ENCODE data around the gene PDZD4. TPM values are rescaled to one million over a fixed set of nuclear protein-coding genes. Genes with fewer than 3 reads are reported as not detected.
A peak's percentile ranks its signal among the peaks of the same experiment; 100 is the strongest.

The PDZD4 gene
- polyA plus RNA-seq, 3 donors: 0.11 TPM; not detected in 2

GRCh38 chrX:153828723-153829548, 1.4 kb downstream of the PDZD4 start:
- no peak for DNase-seq
- H3K36me3 Mint-ChIP-seq: no peaks in the 10 kb centered on the region
- no peaks in the 10 kb centered on the region for H3K4me1 ChIP-seq (ENCODE audit: control insufficient read depth in 1 of 2, insufficient read depth in 2 of 2, low read length in 2 of 2)
- H3K27ac Mint-ChIP-seq: no peak overlapping the region
- intact Hi-C loops (cut with micrococcal nuclease): no loop called here
- 8% methylated on average over 20 of the region's 50 CpGs for WGBS (ENCODE audit: insufficient coverage)
- peaks cover 0 to 21% of the 10 kb centered on the region in 2 donors for H3K9me3 ChIP-seq (replicated peaks in 1 of 2; ENCODE audit: control insufficient read depth in 1 of 2, insufficient read depth in 1 of 2, low read length in 2 of 2)
- peaks cover 1% of the 10 kb centered on the region for H3K4me1 Mint-ChIP-seq
- no peaks in the 10 kb centered on the region for H3K79me2 ChIP-seq (ENCODE audit: insufficient read depth, low read length)
- no peak overlapping the region for H3K9ac ChIP-seq (ENCODE audit: insufficient read depth, low read length, poor library complexity, severe bottlenecking)
- H3K9me3 Mint-ChIP-seq: peaks cover 0 to 26% (median 20%) of the 10 kb centered on the region in 7 donors
- no peak overlapping the region for H3K4me2 ChIP-seq (replicated peaks; ENCODE audit: extremely low read depth, low read length, poor library complexity, severe bottlenecking)
- no peaks in the 10 kb centered on the region for H3K36me3 ChIP-seq (replicated peaks in 1 of 2; ENCODE audit: control insufficient read depth in 1 of 2, insufficient read depth in 2 of 2, low read length in 2 of 2)
- H3K27me3 ChIP-seq (ENCODE audit: control insufficient read depth in 2 of 2, insufficient read depth in 2 of 2, low read length in 2 of 2): peaks cover 43 to 77% of the 10 kb centered on the region in 2 donors
- H4K20me1 ChIP-seq (ENCODE audit: insufficient read depth, low read length): no peaks in the 10 kb centered on the region
- H3K4me3 Mint-ChIP-seq: peak overlapping the region in 1 of 2 donors; percentile 59
- no peak overlapping the region for H3K27ac ChIP-seq (ENCODE audit: low read depth in 1 of 2, low read length in 2 of 2)
- peaks cover 54 to 85% (median 81%) of the 10 kb centered on the region in 3 donors for H3K27me3 Mint-ChIP-seq (ENCODE audit: low read depth in 3 of 3)
- no peak overlapping the region for H3K4me3 ChIP-seq (replicated peaks in 1 of 3; ENCODE audit: low read depth in 2 of 3, low read length in 3 of 3)
- no peak overlapping the region for H2AFZ ChIP-seq (ENCODE audit: insufficient read depth, low read depth, low read length, poor library complexity, severe bottlenecking)
- TF ChIP-seq CTCF (IDR thresholded peaks at IDR 0.05): no peak

- Histone ChIP-seq H3K9me3 (replicated peaks in 1 of 2; ENCODE audit: control insufficient read depth in 1 of 2, insufficient read depth in 1 of 2, low read length in 2 of 2) (peaks cover 0 to 21% of the 10 kb centered on the region in 2 donors), H3K27ac (ENCODE audit: low read depth in 1 of 2, low read length in 2 of 2) (no peak overlapping the region), H3K36me3 (replicated peaks in 1 of 2; ENCODE audit: control insufficient read depth in 1 of 2, insufficient read depth in 2 of 2, low read length in 2 of 2) (no peaks in the 10 kb centered on the region), H3K9ac (ENCODE audit: insufficient read depth, low read length, poor library complexity, severe bottlenecking) (no peak overlapping the region), H2AFZ (ENCODE audit: insufficient read depth, low read depth, low read length, poor library complexity, severe bottlenecking) (no peak overlapping the region), H3K4me2 (replicated peaks; ENCODE audit: extremely low read depth, low read length, poor library complexity, severe bottlenecking) (no peak overlapping the region), H3K27me3 (ENCODE audit: control insufficient read depth in 2 of 2, insufficient read depth in 2 of 2, low read length in 2 of 2) (peaks cover 46 to 82% of the 10 kb centered on the region in 2 donors), H4K20me1 (ENCODE audit: insufficient read depth, low read length) (no peaks in the 10 kb centered on the region), H3K4me3 (replicated peaks in 1 of 3; ENCODE audit: low read depth in 2 of 3, low read length in 3 of 3) (no peak overlapping the region), H3K4me1 (ENCODE audit: control insufficient read depth in 1 of 2, insufficient read depth in 2 of 2, low read length in 2 of 2) (no peaks in the 10 kb centered on the region), H3K79me2 (ENCODE audit: insufficient read depth, low read length) (no peaks in the 10 kb centered on the region)
- peak overlapping the region in 1 of 2 donors; percentile 73 for H3K4me3 Mint-ChIP-seq
- DNase-seq: no peak
- peaks cover 0 to 26% (median 20%) of the 10 kb centered on the region in 7 donors for H3K9me3 Mint-ChIP-seq
- peaks cover 58 to 90% (median 84%) of the 10 kb centered on the region in 3 donors for H3K27me3 Mint-ChIP-seq (ENCODE audit: low read depth in 3 of 3)
- H3K4me1 Mint-ChIP-seq: peaks cover 1% of the 10 kb centered on the region
- no peak for TF ChIP-seq CTCF (IDR thresholded peaks at IDR 0.05)
- intact Hi-C loops (cut with micrococcal nuclease): no loop called here
- H3K36me3 Mint-ChIP-seq: no peaks in the 10 kb centered on the region
- no peak overlapping the region for H3K27ac Mint-ChIP-seq
- 82% methylated on average over 4 of the region's 17 CpGs for WGBS (ENCODE audit: insufficient coverage)
Observed at GRCh38 chrX:153828308-153828707, 2.0 kb downstream of the PDZD4 start.
